ENCODE results near the gene SYNC. TPM values are rescaled to one million over a fixed set of nuclear protein-coding genes. Genes with fewer than 3 reads are reported as not detected.

SYNC gene
- total and polyA plus RNA-seq, 2 experiments from 2014 or later: 6.8 to 9.0 TPM

- TF ChIP-seq CTCF (IDR thresholded peaks at IDR 0.05; ENCODE audit: poor library complexity) (no peak), EZH2 (IDR thresholded peaks at IDR 0.05; ENCODE audit: borderline replicate concordance) (no peak), EZH2phosphoT487 (IDR thresholded peaks at IDR 0.05; ENCODE audit: low read depth, severe bottlenecking, unreplicated experiment) (no peak)
- 93% methylated on average over 9 of the region's 9 CpGs for WGBS (ENCODE audit: low lambda C conversion rate, missing lambda C conversion rate)
Measured at GRCh38 chr1:32696041-32696440, 6.5 kb downstream of the SYNC start.

GRCh38 chr1:32695098-32695904, 7.3 kb downstream of the SYNC start:
- Histone ChIP-seq H3K4me3 (no peak overlapping the region), H2AFZ (no peak overlapping the region), H3K27me3 (no peaks in the 10 kb centered on the region), H3K9me2 (replicated peaks; ENCODE audit: insufficient read depth) (no peaks in the 10 kb centered on the region), H4K20me1 (ENCODE audit: insufficient read depth, poor library complexity, severe bottlenecking) (no peaks in the 10 kb centered on the region), H3K27ac (no peak overlapping the region), H3K4me2 (no peak overlapping the region), H3K9me3 (ENCODE audit: low read depth) (no peaks in the 10 kb centered on the region), H3K79me2 (no peaks in the 10 kb centered on the region), H3K4me1 (ENCODE audit: insufficient read depth) (no peaks in the 10 kb centered on the region), H3K36me3 (replicated peaks; ENCODE audit: insufficient read depth, low read depth) (no peaks in the 10 kb centered on the region)
- DNase-seq (ENCODE audit: low spot score): no peak
- TF ChIP-seq EZH2phosphoT487 (IDR thresholded peaks at IDR 0.05; ENCODE audit: low read depth, severe bottlenecking, unreplicated experiment) (no peak), EZH2 (IDR thresholded peaks at IDR 0.05; ENCODE audit: borderline replicate concordance) (no peak), CTCF (IDR thresholded peaks at IDR 0.05; ENCODE audit: poor library complexity) (no peak)
- 78% methylated on average over 17 of the region's 17 CpGs for WGBS (ENCODE audit: low lambda C conversion rate, missing lambda C conversion rate)

More at GRCh38 chr1:32696041-32696440, 6.5 kb downstream of the SYNC start:
- no peaks in the 10 kb centered on the region for H3K27me3 ChIP-seq
- H3K9me2 ChIP-seq (replicated peaks; ENCODE audit: insufficient read depth): no peaks in the 10 kb centered on the region
- no peaks in the 10 kb centered on the region for H4K20me1 ChIP-seq (ENCODE audit: insufficient read depth, poor library complexity, severe bottlenecking)
- no peak overlapping the region for H3K4me3 ChIP-seq
- H2AFZ ChIP-seq: no peak overlapping the region
- no peaks in the 10 kb centered on the region for H3K9me3 ChIP-seq (ENCODE audit: low read depth)
- no peak overlapping the region for H3K27ac ChIP-seq
- peaks cover 4% of the 10 kb centered on the region for H3K4me1 ChIP-seq (ENCODE audit: insufficient read depth)
- no peak overlapping the region for H3K4me2 ChIP-seq
- H3K79me2 ChIP-seq: no peaks in the 10 kb centered on the region
- DNase-seq (ENCODE audit: low spot score): no peak
- no peaks in the 10 kb centered on the region for H3K36me3 ChIP-seq (replicated peaks; ENCODE audit: insufficient read depth, low read depth)

- H3K9me3 ChIP-seq (ENCODE audit: low read depth): no peaks in the 10 kb centered on the region
- WGBS (ENCODE audit: low lambda C conversion rate, missing lambda C conversion rate): 91% methylated on average over 6 of the region's 6 CpGs
- TF ChIP-seq EZH2phosphoT487 (IDR thresholded peaks at IDR 0.05; ENCODE audit: low read depth, severe bottlenecking, unreplicated experiment) (no peak), CTCF (IDR thresholded peaks at IDR 0.05; ENCODE audit: poor library complexity) (no peak)
- H2AFZ ChIP-seq: no peak overlapping the region
- H3K27ac ChIP-seq: no peak overlapping the region
- H3K27me3 ChIP-seq: no peaks in the 10 kb centered on the region
- H3K9me2 ChIP-seq (replicated peaks; ENCODE audit: insufficient read depth): no peaks in the 10 kb centered on the region
- H3K36me3 ChIP-seq (replicated peaks; ENCODE audit: insufficient read depth, low read depth): no peaks in the 10 kb centered on the region
- no peaks in the 10 kb centered on the region for H4K20me1 ChIP-seq (ENCODE audit: insufficient read depth, poor library complexity, severe bottlenecking)
- no peaks in the 10 kb centered on the region for H3K79me2 ChIP-seq
- no peak overlapping the region for H3K4me3 ChIP-seq
- H3K4me1 ChIP-seq (ENCODE audit: insufficient read depth): no peaks in the 10 kb centered on the region
- no peak for DNase-seq (ENCODE audit: low spot score)
- no peak overlapping the region for H3K4me2 ChIP-seq
Measured at GRCh38 chr1:32693455-32694174, 9.0 kb downstream of the SYNC start.
